H1 (cell line): ENCODE data around the gene FRMPD2. TPM values are rescaled to one million over a fixed set of nuclear protein-coding genes. Genes with fewer than 3 reads are reported as not detected.

Experiments
- CTCF ChIA-PET: fragments of 300-600 bp; sonication (Branson Sonifier 250); formaldehyde crosslinking; loops from one replicate; lab custom pipeline; 2021; ENCODE audit not compliant: partially characterized antibody; lab: Charles Lee
- POLR2A ChIA-PET: fragments of 300-600 bp; sonication (Branson Sonifier 250); formaldehyde crosslinking; loops from one replicate; lab custom pipeline; 2021; ENCODE audit warnings: inconsistent platforms; ENCODE audit not compliant: partially characterized antibody; lab: Charles Lee
- DNase-seq, 2 experiments: peaks; one replicate each; pipeline versions ENCODE4 v3.0.0 to v3.0.0-alpha.2; 2010 to 2022; ENCODE audit warnings: low spot score in 2 of 2, low read depth in 1 of 2, mixed read lengths in 1 of 2
- FAIRE-seq: peaks from 2 replicates; lab custom pipeline; 2011; peaks lifted over from hg19 to GRCh38; lab: Jason Lieb, UNC
- H2AFZ ChIP-seq: 2 replicates; pipeline ENCODE4 v1.8.1; 2012; ENCODE audit warnings: low read length, inconsistent platforms
- H2AK5ac ChIP-seq: 2 replicates; pipeline ENCODE4 v1.6.1; 2013; ENCODE audit warnings: low read depth, low read length
- H2BK120ac ChIP-seq: replicated peaks from 2 replicates; pipeline ENCODE3; 2013; ENCODE audit warnings: low read depth, low read length, inconsistent platforms
- H2BK12ac ChIP-seq: 2 replicates; pipeline ENCODE4 v1.6.1; 2013; ENCODE audit warnings: low read depth, low read length
- H2BK15ac ChIP-seq: 2 replicates; pipeline ENCODE4 v1.6.1; 2013; ENCODE audit warnings: low read length
- H2BK20ac ChIP-seq: 2 replicates; pipeline ENCODE4 v1.6.1; 2013; ENCODE audit warnings: low read length
- H2BK5ac ChIP-seq: 2 replicates; pipeline ENCODE4 v1.6.1; 2013; ENCODE audit warnings: low read depth, low read length
- H3K14ac ChIP-seq: 2 replicates; pipeline ENCODE4 v1.6.1; 2013; ENCODE audit warnings: inconsistent platforms; ENCODE audit not compliant: insufficient read length
- H3K18ac ChIP-seq: 2 replicates; pipeline ENCODE4 v1.6.1; 2013; ENCODE audit warnings: low read length; ENCODE audit errors: extremely low read depth
- H3K23ac ChIP-seq: 2 replicates; pipeline ENCODE4 v1.6.1; 2013; ENCODE audit warnings: inconsistent platforms; ENCODE audit not compliant: insufficient read length
- H3K23me2 ChIP-seq: 2 replicates; pipeline ENCODE4 v1.6.1; 2013; ENCODE audit warnings: low read depth, low read length
- H3K27ac ChIP-seq: 2 replicates; pipeline ENCODE4 v1.6.1; 2011; ENCODE audit warnings: low read depth, low read length, inconsistent platforms
- H3K27me3 ChIP-seq, 4 experiments: replicated peaks in 1 of 4; 1 replicate in 1 of 4; 2 replicates in 3 of 4; pipeline versions ENCODE4 v1.6.1 to v1.8.1; 2011 to 2013; ENCODE audit warnings: low read length in 3 of 4, mild to moderate bottlenecking in 3 of 4, inconsistent platforms in 2 of 4, mixed read lengths in 2 of 4, moderate library complexity in 1 of 4; ENCODE audit not compliant: control insufficient read depth in 3 of 4, insufficient read depth in 3 of 4; ENCODE audit errors: extremely low read depth in 1 of 4
- H3K36me3 ChIP-seq, 4 experiments: 2 replicates each; pipeline versions ENCODE4 v1.6.1 to v1.8.1; 2011 to 2013; ENCODE audit warnings: mild to moderate bottlenecking in 4 of 4, low read length in 3 of 4, moderate library complexity in 2 of 4, control low read depth in 1 of 4, inconsistent platforms in 1 of 4; ENCODE audit not compliant: insufficient read depth in 4 of 4, control insufficient read depth in 2 of 4
- H3K4ac ChIP-seq: replicated peaks from 2 replicates; pipeline ENCODE3; 2013; ENCODE audit warnings: low read length, low read depth, mixed read lengths, inconsistent platforms; ENCODE audit not compliant: insufficient read length
- H3K4me1 ChIP-seq, 4 experiments: replicated peaks in 1 of 4; 1 replicate in 1 of 4; 2 replicates in 3 of 4; pipeline versions ENCODE4 v1.6.1 to v1.8.1; 2011 to 2013; ENCODE audit warnings: low read length in 3 of 4, inconsistent platforms in 2 of 4, mixed read lengths in 1 of 4; ENCODE audit not compliant: insufficient read depth in 4 of 4, control insufficient read depth in 3 of 4
- H3K4me2 ChIP-seq, 2 experiments: 2 replicates each; pipeline versions ENCODE4 v1.6.1 to v1.8.1; 2011 to 2013; ENCODE audit warnings: low read depth in 2 of 2, low read length in 2 of 2, control low read depth in 1 of 2, inconsistent platforms in 1 of 2, mild to moderate bottlenecking in 1 of 2; ENCODE audit not compliant: insufficient read depth in 1 of 2
- H3K4me3 ChIP-seq, 4 experiments: fragments of 200-600, 300-600 bp in 1 of 4; sonication (generic), shearing (Covaris generic), sonication (Bioruptor Twin) in 1 of 4; 2 replicates each; pipeline versions ENCODE4 v1.5.1 to v1.8.1; 2011 to 2016; ENCODE audit warnings: low read length in 4 of 4, low read depth in 3 of 4, control low read depth in 2 of 4, inconsistent platforms in 2 of 4, mild to moderate bottlenecking in 2 of 4, mixed read lengths in 1 of 4, moderate library complexity in 1 of 4; ENCODE audit not compliant: insufficient read depth in 2 of 4; ENCODE audit errors: extremely low read depth in 1 of 4
- H3K56ac ChIP-seq: replicated peaks from 2 replicates; pipeline ENCODE3; 2013; ENCODE audit warnings: low read depth, mild to moderate bottlenecking, mixed read lengths, low read length, inconsistent platforms; ENCODE audit not compliant: insufficient read length
- H3K79me1 ChIP-seq: 2 replicates; pipeline ENCODE4 v1.6.1; 2013; ENCODE audit warnings: low read depth, low read length, control low read depth
- H3K79me2 ChIP-seq, 2 experiments: 2 replicates each; pipeline versions ENCODE4 v1.6.1 to v1.8.1; 2012 to 2013; ENCODE audit warnings: low read length in 2 of 2, mild to moderate bottlenecking in 2 of 2, inconsistent platforms in 1 of 2; ENCODE audit not compliant: insufficient read depth in 2 of 2, control insufficient read depth in 1 of 2
- H3K9ac ChIP-seq, 4 experiments: replicated peaks in 1 of 4; 1 replicate in 1 of 4; 2 replicates in 3 of 4; pipeline versions ENCODE4 v1.6.1 to v1.8.1; 2011 to 2013; ENCODE audit warnings: low read depth in 3 of 4, low read length in 3 of 4, control low read depth in 2 of 4, mild to moderate bottlenecking in 2 of 4, moderate library complexity in 2 of 4, inconsistent platforms in 1 of 4; ENCODE audit errors: extremely low read depth in 1 of 4
- H3K9me3 ChIP-seq, 2 experiments: 2 replicates each; pipeline versions ENCODE4 v1.6.1 to v1.8.1; 2012 to 2013; ENCODE audit warnings: mild to moderate bottlenecking in 2 of 2, moderate library complexity in 2 of 2, control low read depth in 1 of 2, inconsistent platforms in 1 of 2, low read depth in 1 of 2, low read length in 1 of 2, mixed read lengths in 1 of 2; ENCODE audit not compliant: insufficient read depth in 2 of 2
- H4K20me1 ChIP-seq, 2 experiments: replicated peaks in 1 of 2; 2 replicates each; pipeline versions ENCODE3 to v1.8.1; 2011 to 2013; ENCODE audit warnings: inconsistent platforms in 2 of 2, low read length in 2 of 2, mild to moderate bottlenecking in 1 of 2; ENCODE audit not compliant: insufficient read depth in 2 of 2, control insufficient read depth in 1 of 2
- H4K5ac ChIP-seq: 2 replicates; pipeline ENCODE4 v1.6.1; 2013; ENCODE audit warnings: low read length, low read depth, mixed read lengths, inconsistent platforms; ENCODE audit not compliant: insufficient read length
- H4K8ac ChIP-seq: 2 replicates; pipeline ENCODE4 v1.8.0; 2013; ENCODE audit warnings: mild to moderate bottlenecking, moderate library complexity, low read length, inconsistent platforms; ENCODE audit not compliant: insufficient read depth; ENCODE audit errors: extremely low read depth
- H4K91ac ChIP-seq: replicated peaks from 2 replicates; pipeline ENCODE3; 2013; ENCODE audit warnings: low read length, mixed read lengths, inconsistent platforms; ENCODE audit not compliant: insufficient read length
- BACH1 ChIP-seq: IDR thresholded peaks from 2 replicates; pipeline ENCODE4 v1.6.1; 2012; ENCODE audit warnings: low read length, improper control_type of control experiment
- CTBP2 ChIP-seq: IDR thresholded peaks from 2 replicates; pipeline ENCODE4 v1.7.0; 2011; ENCODE audit warnings: borderline replicate concordance, mild to moderate bottlenecking, moderate library complexity, mixed read lengths, low read length; ENCODE audit not compliant: insufficient read depth, insufficient read length
- EGR1 ChIP-seq: IDR thresholded peaks from 2 replicates; pipeline ENCODE4 v1.6.1; 2011; ENCODE audit warnings: low read depth, low read length, borderline replicate concordance
- JUND ChIP-seq: IDR thresholded peaks from 2 replicates; pipeline ENCODE4 v1.6.1; 2011; ENCODE audit warnings: mild to moderate bottlenecking, improper control_type of control experiment, low read length
- PHF8 ChIP-seq: fragments of 200-600 bp; sonication (generic); conservative IDR thresholded peaks from 2 replicates; pipeline ENCODE4 v1.7.1; 2012; ENCODE audit warnings: low read depth, mild to moderate bottlenecking, inconsistent platforms, low read length, moderate library complexity
- POU5F1 ChIP-seq: IDR thresholded peaks from 2 replicates; pipeline ENCODE4 v1.6.1; 2011; ENCODE audit warnings: low read depth, mild to moderate bottlenecking, low read length, moderate library complexity
- SAP30 ChIP-seq: fragments of 300-600 bp; sonication (generic); IDR thresholded peaks from 2 replicates; pipeline ENCODE4 v1.7.1; 2012; ENCODE audit warnings: low read length, moderate library complexity, mild to moderate bottlenecking, inconsistent platforms; ENCODE audit not compliant: insufficient read depth, insufficient replicate concordance
- TAF1 ChIP-seq: IDR thresholded peaks from 2 replicates; pipeline ENCODE4 v1.6.1; 2011; ENCODE audit warnings: mild to moderate bottlenecking, low read depth, low read length
- WGBS, 2 experiments: shearing (Covaris generic) in 1 of 2; methylation state at CpG; one replicate each; pipeline versions ENCODE4 v1.1.6 to v1.1.7; 2013 to 2015; ENCODE audit warnings: low lambda C conversion rate in 2 of 2, mixed read lengths in 2 of 2, inconsistent platforms in 1 of 2, low coverage in 1 of 2, missing lambda C conversion rate in 1 of 2; ENCODE audit not compliant: insufficient replicate concordance in 2 of 2, insufficient coverage in 1 of 2, insufficient read length in 1 of 2; ENCODE audit errors: extremely low coverage in 1 of 2, missing lambda C conversion rate in 1 of 2; 5-methylcytosine and 5-hydroxymethylcytosine counted together
- polyA plus RNA-seq, 7 experiments: library from polyadenylated mRNA; depleted of rRNA in 3 of 7; stranded (reverse) in 5 of 7; unstranded in 2 of 7; fragments of >200 nt in 5 of 7; fragments of 200-250 nt in 2 of 7; gene quantifications; 1 replicate in 5 of 7; 2 replicates in 1 of 7; 4 replicates in 1 of 7; pipeline versions ENCODE4 v1.2.1 to v1.2.3, GENCODE V29; 2011 to 2013; ENCODE audit warnings: missing spikeins in 2 of 7, mixed read lengths in 2 of 7
- total RNA-seq: library from RNA; stranded (reverse); fragmentation: NEBNext Ultra II Directional; extraction: Animal tissue kit (Norgen Biotek cat#: 25700); gene quantifications from 2 replicates; pipeline ENCODE4 v1.2.1, GENCODE V29; 2021
- TF ChIP-seq, protein P1 (sequence below): IDR thresholded peaks from 2 replicates; pipeline ENCODE4 v1.6.1; 2011; ENCODE audit warnings: low read length, improper control_type of control experiment
- TF ChIP-seq, protein P2 (sequence below): IDR thresholded peaks from 2 replicates; pipeline ENCODE4 v1.6.1; 2012; ENCODE audit warnings: low read length, inconsistent platforms

Gene FRMPD2
- total and polyA plus RNA-seq, 2 of the 8 experiments (the other 6 are each of a cell fraction or from before 2014, with no cell fraction given): 0.07 to 0.47 TPM

DNA sequence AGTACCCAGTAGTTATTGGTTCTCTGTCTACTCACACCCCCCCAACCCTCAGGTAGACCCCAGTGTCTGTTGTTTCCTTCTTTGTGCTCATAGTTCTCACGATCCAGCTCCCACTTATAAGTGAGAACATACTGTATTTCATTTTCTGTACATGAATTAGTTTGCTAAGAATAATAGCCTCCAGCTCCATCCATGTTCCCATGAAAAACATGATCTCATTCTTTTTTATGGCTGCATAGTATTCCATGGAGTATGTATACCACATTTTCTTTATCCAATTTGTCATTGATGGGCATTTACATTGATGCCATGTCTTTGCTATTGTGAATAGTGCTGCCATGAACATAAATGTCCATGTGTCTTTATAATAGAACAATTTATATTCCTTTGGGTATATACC is 2.6 kb upstream of the FRMPD2 start:
- H3K9ac ChIP-seq: no peak overlapping the region
- DNase-seq: no peak
- H2BK15ac ChIP-seq: no peak overlapping the region
- H3K4me1 ChIP-seq: peaks cover 0 to 7% (median 0%) of the 10 kb centered on the region in 4 experiments; a peak in 2 of 7 replicates
- H3K36me3 ChIP-seq: no peaks in the 10 kb centered on the region
- H4K91ac ChIP-seq: no peak overlapping the region
- no peak overlapping the region for H4K5ac ChIP-seq
- no peak overlapping the region for H3K27ac ChIP-seq
- no peak overlapping the region for H3K23ac ChIP-seq
- H2BK5ac ChIP-seq: no peak overlapping the region
- TF ChIP-seq EGR1 (no peak), JUND (no peak), CTBP2 (no peak), BACH1 (no peak), PHF8 (no peak), TAF1 (no peak), SAP30 (no peak), POU5F1 (no peak)
- TF ChIP-seq, protein P1, sequence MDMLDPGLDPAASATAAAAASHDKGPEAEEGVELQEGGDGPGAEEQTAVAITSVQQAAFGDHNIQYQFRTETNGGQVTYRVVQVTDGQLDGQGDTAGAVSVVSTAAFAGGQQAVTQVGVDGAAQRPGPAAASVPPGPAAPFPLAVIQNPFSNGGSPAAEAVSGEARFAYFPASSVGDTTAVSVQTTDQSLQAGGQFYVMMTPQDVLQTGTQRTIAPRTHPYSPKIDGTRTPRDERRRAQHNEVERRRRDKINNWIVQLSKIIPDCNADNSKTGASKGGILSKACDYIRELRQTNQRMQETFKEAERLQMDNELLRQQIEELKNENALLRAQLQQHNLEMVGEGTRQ: no peak
- TF ChIP-seq, protein P2, sequence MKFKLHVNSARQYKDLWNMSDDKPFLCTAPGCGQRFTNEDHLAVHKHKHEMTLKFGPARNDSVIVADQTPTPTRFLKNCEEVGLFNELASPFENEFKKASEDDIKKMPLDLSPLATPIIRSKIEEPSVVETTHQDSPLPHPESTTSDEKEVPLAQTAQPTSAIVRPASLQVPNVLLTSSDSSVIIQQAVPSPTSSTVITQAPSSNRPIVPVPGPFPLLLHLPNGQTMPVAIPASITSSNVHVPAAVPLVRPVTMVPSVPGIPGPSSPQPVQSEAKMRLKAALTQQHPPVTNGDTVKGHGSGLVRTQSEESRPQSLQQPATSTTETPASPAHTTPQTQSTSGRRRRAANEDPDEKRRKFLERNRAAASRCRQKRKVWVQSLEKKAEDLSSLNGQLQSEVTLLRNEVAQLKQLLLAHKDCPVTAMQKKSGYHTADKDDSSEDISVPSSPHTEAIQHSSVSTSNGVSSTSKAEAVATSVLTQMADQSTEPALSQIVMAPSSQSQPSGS: no peak
- H2AFZ ChIP-seq: no peak overlapping the region
- CTCF ChIA-PET: interaction anchor here (0.7 to 4.2 kb wide), 2 partner anchors 10 to 13 kb away, joined by 3 to 27 read pairs; no protein-coding TSS in a partner anchor
- no peak overlapping the region for H2BK12ac ChIP-seq
- H3K23me2 ChIP-seq: no peaks in the 10 kb centered on the region
- no peak overlapping the region for H3K56ac ChIP-seq
- H3K79me1 ChIP-seq: no peaks in the 10 kb centered on the region
- no peak overlapping the region for H3K4me3 ChIP-seq
- no peaks in the 10 kb centered on the region for H3K79me2 ChIP-seq
- H3K18ac ChIP-seq: no peak overlapping the region
- 69% methylated on average over 1 of the region's 1 CpG; no CpG with 5 or more reads in 1 of the 2 experiments for WGBS, 2 experiments
- no peak overlapping the region for H2BK120ac ChIP-seq
- H2BK20ac ChIP-seq: no peak overlapping the region
- POLR2A ChIA-PET: no interaction called here
- peaks cover 0 to 3% of the 10 kb centered on the region in 2 experiments; a peak in 1 of 4 replicates for H3K9me3 ChIP-seq
- no peak overlapping the region for H2AK5ac ChIP-seq
- H3K27me3 ChIP-seq: no peaks in the 10 kb centered on the region
- H3K4ac ChIP-seq: no peak overlapping the region
- H4K20me1 ChIP-seq: no peaks in the 10 kb centered on the region
- no peak overlapping the region for H3K14ac ChIP-seq
- no peak for FAIRE-seq
- H3K4me2 ChIP-seq: no peak overlapping the region
- no peak overlapping the region for H4K8ac ChIP-seq
